ENCODE data around the gene B9D1.

- TF ChIP-seq POLR2AphosphoS5 (IDR thresholded peaks at IDR 0.05) (no peak), CTCF (IDR thresholded peaks at IDR 0.05) (no peak), POLR2A (IDR thresholded peaks at IDR 0.05) (no peak), EP300 (IDR thresholded peaks at IDR 0.05) (no peak)
Observed at GRCh38 chr17:19401321-19402010, 38.9 kb upstream of the B9D1 start.

Measured in sigmoid colon (tissue), 4 donors.